Glutamatergic neuron (in vitro differentiated cells): ENCODE results near the gene YRDC. TPM values are rescaled to one million over a fixed set of nuclear protein-coding genes. Genes with fewer than 3 reads are reported as not detected.
A peak's percentile ranks its signal among the peaks of the same experiment; 100 is the strongest.

ENCODE experiments used
- DNase-seq: peaks from one replicate; pipeline ENCODE4 v3.0.0; 2022
- H3K27ac Mint-ChIP-seq: one replicate; pipeline ENCODE4 v1.8.0; 2020; ENCODE audit warnings: mild to moderate bottlenecking, mixed read lengths, inconsistent platforms; ENCODE audit not compliant: unreplicated experiment
- H3K27me3 Mint-ChIP-seq: one replicate; pipeline ENCODE4 v1.8.0; 2020; ENCODE audit warnings: mild to moderate bottlenecking, moderate library complexity, mixed read lengths, inconsistent platforms; ENCODE audit not compliant: unreplicated experiment
- H3K36me3 Mint-ChIP-seq: one replicate; pipeline ENCODE4 v1.8.0; 2020; ENCODE audit warnings: mild to moderate bottlenecking, mixed read lengths, inconsistent platforms; ENCODE audit not compliant: unreplicated experiment
- H3K4me1 Mint-ChIP-seq: one replicate; pipeline ENCODE4 v1.8.0; 2020; ENCODE audit warnings: mild to moderate bottlenecking, low read depth, mixed read lengths, inconsistent platforms; ENCODE audit not compliant: unreplicated experiment
- H3K4me3 Mint-ChIP-seq: one replicate; pipeline ENCODE4 v1.8.0; 2020; ENCODE audit warnings: mild to moderate bottlenecking, mixed read lengths, inconsistent platforms; ENCODE audit not compliant: unreplicated experiment
- H3K9me3 Mint-ChIP-seq: one replicate; pipeline ENCODE4 v1.8.0; 2020; ENCODE audit warnings: mild to moderate bottlenecking, moderate library complexity, mixed read lengths, inconsistent platforms; ENCODE audit not compliant: unreplicated experiment
- total RNA-seq: library from RNA; stranded (reverse); fragmentation: NEBNext Ultra II Directional; extraction: Animal tissue kit (Norgen Biotek cat#: 25700); gene quantifications from one replicate; pipeline ENCODE4 v1.2.1, GENCODE V29; 2021; ENCODE audit not compliant: unreplicated experiment
- TF ChIP-seq, protein P1 (sequence below): fragments of 200-600 bp; sonication (generic); IDR thresholded peaks from one replicate; pipeline ENCODE4 v1.5.0; 2021; ENCODE audit not compliant: partially characterized antibody, unreplicated experiment

YRDC gene
- total RNA-seq, 1 donor from 2014 or later, result 14.9 TPM

DNA sequence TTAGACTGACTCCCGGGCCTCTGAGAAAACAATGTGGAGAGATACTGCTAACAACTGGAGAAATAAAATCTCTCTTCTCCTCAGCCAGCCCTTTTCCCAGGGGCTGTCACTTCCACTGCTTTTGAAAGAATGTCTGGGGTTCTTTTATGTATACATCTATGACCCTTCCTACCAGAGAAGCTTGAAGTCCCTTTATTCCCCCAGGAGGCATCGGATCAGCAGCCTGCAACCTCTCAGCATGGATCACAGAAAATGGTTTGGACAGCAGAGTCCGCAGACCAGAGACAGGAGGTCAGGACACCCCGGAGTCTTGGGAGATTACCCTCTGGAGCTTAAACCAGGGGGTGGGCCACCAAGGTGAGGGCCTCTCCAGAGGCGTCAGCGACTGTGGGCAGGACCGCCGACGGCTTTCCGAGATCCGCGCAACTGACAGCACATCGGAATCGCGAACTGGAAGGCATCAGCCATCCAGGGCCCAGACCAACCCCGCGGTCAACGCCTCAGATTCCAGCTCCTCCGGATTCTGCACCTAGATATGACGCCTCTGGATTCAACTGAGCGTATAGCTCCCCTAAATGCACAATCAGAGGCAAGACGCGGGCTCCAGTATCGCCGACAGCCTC lies 44.1 kb downstream of the YRDC start:
- DNase-seq, result no peak
- no peaks in the 10 kb centered on the region for H3K9me3 Mint-ChIP-seq
- H3K27me3 Mint-ChIP-seq, result peaks cover 18% of the 10 kb centered on the region
- peaks cover 11% of the 10 kb centered on the region for H3K4me1 Mint-ChIP-seq
- H3K36me3 Mint-ChIP-seq, result no peaks in the 10 kb centered on the region
- no peak overlapping the region for H3K27ac Mint-ChIP-seq
- TF ChIP-seq, protein P1, sequence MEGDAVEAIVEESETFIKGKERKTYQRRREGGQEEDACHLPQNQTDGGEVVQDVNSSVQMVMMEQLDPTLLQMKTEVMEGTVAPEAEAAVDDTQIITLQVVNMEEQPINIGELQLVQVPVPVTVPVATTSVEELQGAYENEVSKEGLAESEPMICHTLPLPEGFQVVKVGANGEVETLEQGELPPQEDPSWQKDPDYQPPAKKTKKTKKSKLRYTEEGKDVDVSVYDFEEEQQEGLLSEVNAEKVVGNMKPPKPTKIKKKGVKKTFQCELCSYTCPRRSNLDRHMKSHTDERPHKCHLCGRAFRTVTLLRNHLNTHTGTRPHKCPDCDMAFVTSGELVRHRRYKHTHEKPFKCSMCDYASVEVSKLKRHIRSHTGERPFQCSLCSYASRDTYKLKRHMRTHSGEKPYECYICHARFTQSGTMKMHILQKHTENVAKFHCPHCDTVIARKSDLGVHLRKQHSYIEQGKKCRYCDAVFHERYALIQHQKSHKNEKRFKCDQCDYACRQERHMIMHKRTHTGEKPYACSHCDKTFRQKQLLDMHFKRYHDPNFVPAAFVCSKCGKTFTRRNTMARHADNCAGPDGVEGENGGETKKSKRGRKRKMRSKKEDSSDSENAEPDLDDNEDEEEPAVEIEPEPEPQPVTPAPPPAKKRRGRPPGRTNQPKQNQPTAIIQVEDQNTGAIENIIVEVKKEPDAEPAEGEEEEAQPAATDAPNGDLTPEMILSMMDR, result no peak
- peak overlapping the region; percentile 99 for H3K4me3 Mint-ChIP-seq

DNA sequence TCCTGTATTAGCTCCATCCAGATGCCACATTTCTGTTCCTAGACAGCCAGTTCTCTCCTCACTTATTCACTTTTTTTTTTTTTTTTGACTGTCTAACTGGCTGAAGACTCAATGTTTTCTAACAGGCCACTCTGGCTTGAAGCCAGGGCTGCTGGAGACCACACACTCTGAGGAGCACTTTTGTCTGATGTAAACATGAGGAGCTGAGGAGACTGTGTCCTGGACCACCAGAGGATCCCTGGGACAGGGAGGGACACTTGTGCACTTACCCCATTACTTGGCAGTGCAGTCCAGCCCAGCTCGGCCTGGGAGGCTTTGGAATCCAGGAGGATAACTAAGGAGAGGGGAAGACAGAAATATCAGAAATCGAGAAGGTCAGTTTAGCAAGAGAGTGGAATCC lies 45.5 kb downstream of the YRDC start:
- DNase-seq, result no peak
- no peak overlapping the region for H3K27ac Mint-ChIP-seq
- H3K9me3 Mint-ChIP-seq, result no peaks in the 10 kb centered on the region
- TF ChIP-seq, protein P1, result no peak
- H3K36me3 Mint-ChIP-seq, result no peaks in the 10 kb centered on the region
- H3K27me3 Mint-ChIP-seq, result peaks cover 18% of the 10 kb centered on the region
- H3K4me1 Mint-ChIP-seq, result peaks cover 11% of the 10 kb centered on the region
- H3K4me3 Mint-ChIP-seq, result no peak overlapping the region

DNA sequence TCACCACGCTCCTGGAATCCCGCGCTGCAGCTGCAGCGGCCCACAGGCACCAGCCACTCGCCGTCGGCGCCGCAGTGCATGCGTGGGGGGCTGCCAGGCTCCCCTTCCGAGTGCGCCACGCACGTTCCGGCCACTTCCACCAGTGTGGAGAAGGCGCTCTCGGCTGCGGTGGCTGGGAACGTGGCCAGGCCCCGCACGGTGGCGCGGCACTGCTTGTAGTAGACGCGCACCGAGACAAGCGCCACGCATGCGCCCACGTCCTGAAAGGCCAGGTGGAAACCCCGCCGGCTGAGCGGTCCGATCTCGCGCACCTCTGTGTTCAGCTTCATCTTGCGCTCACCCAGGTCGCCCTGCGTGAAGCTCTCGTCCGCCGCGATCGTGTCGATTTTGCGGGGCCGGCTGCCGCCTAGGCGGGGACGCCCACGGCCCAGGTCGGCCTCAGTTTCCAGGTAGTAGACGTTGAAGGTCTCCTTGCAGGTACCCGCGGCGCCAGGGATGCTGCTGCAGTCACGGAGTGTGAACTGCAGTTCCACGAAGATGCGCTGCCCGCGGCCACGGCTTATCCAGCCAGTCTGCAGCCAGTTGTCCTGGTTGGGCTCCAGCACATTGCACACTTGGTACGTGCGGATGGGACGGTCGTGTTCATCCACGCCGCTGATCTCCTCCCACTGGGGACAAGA lies 46.5 kb downstream of the YRDC start:
- H3K36me3 Mint-ChIP-seq, result no peaks in the 10 kb centered on the region
- H3K27ac Mint-ChIP-seq, result no peak overlapping the region
- TF ChIP-seq, protein P1, result no peak
- H3K9me3 Mint-ChIP-seq, result no peaks in the 10 kb centered on the region
- no peak overlapping the region for H3K4me3 Mint-ChIP-seq
- H3K4me1 Mint-ChIP-seq, result peaks cover 5% of the 10 kb centered on the region
- no peak for DNase-seq
- peaks cover 14% of the 10 kb centered on the region for H3K27me3 Mint-ChIP-seq

DNA sequence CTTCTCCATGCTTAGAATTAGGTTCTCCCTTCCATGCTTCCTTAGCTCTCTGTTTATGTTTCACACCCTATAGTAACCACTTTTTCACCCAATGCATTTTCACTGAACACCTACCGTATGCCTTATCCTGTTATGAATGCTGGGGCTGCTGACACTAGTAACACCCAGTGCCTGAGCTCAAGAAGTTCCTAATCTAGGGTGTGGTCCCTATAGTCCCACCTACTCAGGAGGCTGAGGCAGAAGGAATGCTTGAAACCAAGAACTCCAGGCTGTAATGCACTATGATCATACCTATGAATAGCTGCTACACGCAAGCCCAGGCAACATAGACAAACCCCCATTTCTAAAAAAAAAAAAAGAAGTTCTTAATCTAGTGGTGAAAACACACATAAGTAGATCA lies 48.6 kb downstream of the YRDC start:
- no peaks in the 10 kb centered on the region for H3K4me1 Mint-ChIP-seq

More for the DNA sequence above, 48.6 kb downstream of the YRDC start:
- H3K9me3 Mint-ChIP-seq, result no peaks in the 10 kb centered on the region
- H3K27ac Mint-ChIP-seq, result no peak overlapping the region
- TF ChIP-seq, protein P1, result no peak
- no peak for DNase-seq
- peaks cover 13% of the 10 kb centered on the region for H3K27me3 Mint-ChIP-seq
- H3K4me3 Mint-ChIP-seq, result no peak overlapping the region
- no peaks in the 10 kb centered on the region for H3K36me3 Mint-ChIP-seq
